Right lung (tissue), 10 donors: Measurements from ENCODE around the gene TMEM50B. TPM values are rescaled to one million over a fixed set of nuclear protein-coding genes. Genes with fewer than 3 reads are reported as not detected.
A peak's percentile ranks its signal among the peaks of the same experiment; 100 is the strongest.
"Not testable (repeated sequence)": the region's sequence is repeated elsewhere in the genome, so short reads cannot be mapped to it uniquely, and the experiment has no call there.

Experiments used
- DNase-seq, 2 donors: peaks; one replicate each; pipeline ENCODE4 v3.0.0-alpha.2; 2013
- long read RNA-seq, 8 donors: transcript quantifications; one replicate each; lab custom pipeline, GENCODE V29; 2026
- polyA plus RNA-seq, 5 donors: library from polyadenylated mRNA; unstranded; fragments of 120-200 nt; gene quantifications; one replicate each; pipeline versions ENCODE4 v1.2.1 to v1.2.3, GENCODE V29; 2013; ENCODE audit warnings: inconsistent platforms in 1 of 5, low replicate concordance in 1 of 5; ENCODE audit not compliant: insufficient read length in 5 of 5, insufficient read depth in 1 of 5

Gene TMEM50B
- polyA plus RNA-seq = 10 to 100 TPM; 52.8 to 96.0 (median 56.1) TPM
- long read RNA-seq, donor 1, transcript TMEM50B-210 (7 exons, 2,375 nt) = major isoform, 39 of 58 reads
- long read RNA-seq, donor 1, partial matches to known transcripts = 10 of 58 reads
- long read RNA-seq, donor 1, other reads (novel, unspliced or antisense) = 0 of 58 reads
- long read RNA-seq, donor 2, transcript TMEM50B-210 (7 exons, 2,375 nt) = major isoform, 18 of 23 reads
- long read RNA-seq, donor 2, partial matches to known transcripts = 0 of 23 reads
- long read RNA-seq, donor 2, other reads (novel, unspliced or antisense) = 0 of 23 reads
- long read RNA-seq, donor 3, transcript TMEM50B-210 (7 exons, 2,375 nt) = major isoform, 29 of 280 reads
- long read RNA-seq, donor 3, partial matches to known transcripts = 205 of 280 reads
- long read RNA-seq, donor 3, other reads (novel, unspliced or antisense) = 42 of 280 reads
- long read RNA-seq, donor 4, transcript TMEM50B-209 (4 exons, 695 nt) = minor isoform, 6 of 33 reads
- long read RNA-seq, donor 4, transcript TMEM50B-210 (7 exons, 2,375 nt) = major isoform, 21 of 33 reads
- long read RNA-seq, donor 4, partial matches to known transcripts = 5 of 33 reads
- long read RNA-seq, donor 4, other reads (novel, unspliced or antisense) = 0 of 33 reads
- long read RNA-seq, donor 5, transcript TMEM50B-210 (7 exons, 2,375 nt) = major isoform, 21 of 33 reads
- long read RNA-seq, donor 5, partial matches to known transcripts = 8 of 33 reads
- long read RNA-seq, donor 5, other reads (novel, unspliced or antisense) = 0 of 33 reads
- long read RNA-seq, donor 6, transcript TMEM50B-209 (4 exons, 695 nt) = minor isoform, 15 of 101 reads
- long read RNA-seq, donor 6, transcript TMEM50B-210 (7 exons, 2,375 nt) = major isoform, 43 of 101 reads
- long read RNA-seq, donor 6, partial matches to known transcripts = 28 of 101 reads
- long read RNA-seq, donor 6, other reads (novel, unspliced or antisense) = 10 of 101 reads
- long read RNA-seq, donor 7, transcript TMEM50B-209 (4 exons, 695 nt) = minor isoform, 6 of 36 reads
- long read RNA-seq, donor 7, transcript TMEM50B-210 (7 exons, 2,375 nt) = major isoform, 21 of 36 reads
- long read RNA-seq, donor 7, partial matches to known transcripts = 9 of 36 reads
- long read RNA-seq, donor 7, other reads (novel, unspliced or antisense) = 0 of 36 reads
- long read RNA-seq, donor 8, transcript TMEM50B-210 (7 exons, 2,375 nt) = major isoform, 10 of 21 reads
- long read RNA-seq, donor 8, partial matches to known transcripts = 7 of 21 reads
- long read RNA-seq, donor 8, other reads (novel, unspliced or antisense) = 0 of 21 reads

DNA sequence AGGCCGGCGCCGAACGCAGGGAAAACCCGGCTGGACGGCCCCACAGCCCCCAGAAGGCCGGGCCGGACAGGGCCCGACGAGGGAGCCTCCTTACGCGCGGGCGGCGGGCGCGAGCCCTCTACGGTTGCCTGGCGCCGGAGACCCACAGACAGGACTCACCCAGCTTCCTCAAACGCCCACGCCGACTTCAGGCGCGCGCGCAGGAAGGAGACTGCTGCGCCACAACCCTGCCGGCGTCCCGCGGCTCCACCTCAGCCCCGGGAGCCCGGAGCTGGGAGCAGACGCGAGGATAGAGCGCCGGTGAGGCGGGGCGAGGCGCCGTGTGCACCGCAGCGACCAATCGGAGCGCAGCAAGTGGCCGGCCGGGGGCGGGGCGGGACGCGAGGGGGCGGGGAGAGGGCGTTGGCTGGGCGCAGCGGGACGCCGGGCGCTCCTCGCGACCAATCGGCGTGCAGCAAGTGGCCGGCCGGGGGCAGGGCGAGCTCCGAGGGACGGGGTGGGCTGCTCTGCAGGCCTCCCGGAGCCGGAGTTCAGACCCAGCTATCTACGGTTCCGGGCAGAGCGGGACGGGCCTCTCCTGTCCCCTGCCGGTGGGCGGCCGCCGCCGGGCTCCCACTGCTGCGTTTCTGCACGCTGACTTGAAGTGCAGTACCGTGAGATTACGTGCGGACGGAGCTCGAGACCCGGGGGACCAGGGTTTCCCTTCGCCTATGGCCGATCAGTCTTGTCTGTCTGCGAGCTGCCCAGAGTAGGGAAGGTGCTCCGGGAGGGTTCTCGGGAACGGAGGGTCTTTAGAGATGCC is at the start of gene TMEM50B:
TSS of gene TMEM50B (minus strand) at position 296 of the 802 bp plus-strand sequence. CDS start 11,089 bp downstream, outside the sequence.
- DNase-seq = peak; percentile 93 to 95

DNA sequence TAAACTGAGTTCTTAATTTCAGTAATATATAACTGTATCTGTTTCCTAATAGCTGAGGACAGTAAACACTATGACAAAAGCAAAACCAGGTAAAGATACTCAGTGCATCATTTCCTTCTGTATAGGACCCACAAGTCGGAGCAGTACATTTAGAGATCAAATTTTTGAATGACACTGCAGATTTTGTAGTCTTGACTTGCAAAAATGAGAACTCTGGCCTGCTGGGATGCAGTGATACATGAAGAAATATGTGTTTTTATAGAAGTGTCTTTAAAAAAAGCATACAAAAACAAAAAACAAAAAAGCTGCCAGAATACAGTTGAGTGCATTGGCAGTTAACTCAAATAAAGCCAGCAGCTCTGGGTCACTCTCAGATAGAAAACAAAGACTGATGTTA is 43.2 kb upstream of the TMEM50B start:
- no peak for DNase-seq

DNA sequence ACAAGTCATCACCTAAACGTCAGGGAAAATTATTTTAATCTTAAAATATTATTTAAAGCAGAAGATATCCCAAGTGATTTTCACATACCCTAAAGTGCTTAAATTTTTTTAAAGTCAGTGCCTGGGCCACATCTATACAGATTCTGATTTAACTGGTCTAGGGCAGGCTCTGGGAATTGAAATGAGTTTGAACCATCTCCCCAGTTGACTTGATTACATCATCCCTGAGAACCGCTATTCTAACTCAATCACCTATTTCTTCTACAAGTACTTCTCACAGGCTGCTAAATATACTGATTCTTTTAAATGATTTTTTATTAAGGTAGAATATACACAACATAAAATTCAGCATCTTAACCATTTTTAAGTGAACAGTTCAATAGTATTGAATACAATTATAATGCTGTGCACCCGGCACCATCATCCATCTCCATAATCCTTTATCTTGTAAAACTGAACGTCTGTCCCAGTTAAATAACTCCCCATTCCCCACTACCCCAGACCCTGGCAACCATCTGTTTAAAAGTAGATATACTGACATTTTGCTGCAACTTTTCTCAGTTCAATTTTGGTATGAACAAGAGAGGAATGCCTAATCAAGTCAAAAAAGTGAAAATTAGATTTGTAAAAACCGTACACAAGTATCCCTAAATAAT is 42.7 kb upstream of the TMEM50B start:
- no peak for DNase-seq

DNA sequence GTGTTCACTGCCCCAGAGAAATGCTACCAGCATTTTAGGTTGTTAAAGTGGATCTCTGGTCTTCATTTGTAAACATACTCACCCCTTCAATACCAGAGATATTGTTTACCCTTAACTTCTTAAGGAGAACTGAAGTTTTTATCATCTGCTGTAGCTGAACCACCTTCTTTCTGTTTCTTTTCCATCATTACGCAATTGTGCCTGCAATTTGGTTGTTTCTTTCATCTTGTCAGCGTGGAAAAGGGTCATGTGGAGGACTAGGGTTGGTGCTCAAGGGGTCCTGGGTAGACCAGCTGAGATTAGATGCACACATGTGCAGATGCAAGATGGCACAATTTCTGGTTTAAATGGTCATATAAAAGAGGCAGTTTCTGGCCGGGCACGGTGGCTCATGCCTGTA is 39.1 kb upstream of the TMEM50B start:
- DNase-seq = no peak

DNA sequence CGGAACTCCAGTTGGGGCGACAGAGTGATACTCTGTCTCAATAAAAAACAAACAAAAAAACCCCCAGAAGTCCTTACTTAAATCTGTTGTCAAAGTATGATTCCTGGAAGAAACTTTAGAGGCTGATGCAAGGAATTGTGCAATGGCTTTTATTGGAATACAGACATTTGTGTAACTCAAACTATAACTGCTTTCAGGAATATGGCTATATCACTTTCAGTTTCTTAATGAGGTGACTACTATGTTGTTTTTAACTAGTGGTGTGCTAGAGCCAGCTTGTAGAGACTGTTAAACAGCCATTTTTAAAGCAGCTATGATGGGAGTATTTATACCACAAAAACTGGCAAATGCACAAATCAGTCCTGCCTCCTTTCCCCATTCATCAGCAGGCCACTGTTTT is 34.5 kb upstream of the TMEM50B start:
- DNase-seq = peak; percentile 42 to 62

DNA sequence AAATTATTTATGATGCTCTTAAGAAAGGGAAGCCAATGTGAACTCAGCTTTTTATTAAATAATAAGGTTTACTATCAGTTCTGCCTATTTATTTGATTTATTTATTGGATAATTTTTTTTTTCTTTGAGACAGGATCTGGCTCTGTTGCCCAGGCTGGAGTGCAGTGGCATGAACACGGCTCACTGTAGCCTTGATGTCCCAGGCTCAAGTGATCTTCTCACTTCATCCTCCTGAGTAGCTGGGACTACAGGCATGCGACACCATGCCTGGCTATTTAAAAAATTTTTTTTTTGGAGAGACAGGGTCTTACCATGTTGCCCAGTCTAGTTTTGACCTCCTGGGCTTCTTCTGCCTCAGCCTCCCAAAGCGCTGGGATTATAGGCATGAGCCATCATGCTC is 32.7 kb upstream of the TMEM50B start:
- no peak for DNase-seq

DNA sequence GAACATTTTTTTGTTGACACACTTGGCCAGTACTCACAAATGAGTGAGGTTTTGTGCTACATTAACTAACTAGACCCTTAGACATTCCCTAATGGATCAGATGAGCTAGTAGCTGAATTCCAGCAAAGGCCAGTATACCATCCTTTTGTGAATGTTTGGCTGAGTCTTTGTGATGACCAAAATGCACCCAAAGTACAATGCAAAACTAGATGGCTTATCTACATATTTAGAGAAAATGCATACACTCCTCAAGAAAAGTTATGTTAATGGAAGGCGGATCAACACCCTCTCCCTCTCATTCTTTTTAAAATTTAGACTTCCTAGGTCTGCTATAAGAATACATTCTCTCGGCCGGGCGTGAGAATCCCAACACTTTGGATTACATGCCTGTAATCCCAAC is 31.9 kb upstream of the TMEM50B start:
- no peak for DNase-seq

DNA sequence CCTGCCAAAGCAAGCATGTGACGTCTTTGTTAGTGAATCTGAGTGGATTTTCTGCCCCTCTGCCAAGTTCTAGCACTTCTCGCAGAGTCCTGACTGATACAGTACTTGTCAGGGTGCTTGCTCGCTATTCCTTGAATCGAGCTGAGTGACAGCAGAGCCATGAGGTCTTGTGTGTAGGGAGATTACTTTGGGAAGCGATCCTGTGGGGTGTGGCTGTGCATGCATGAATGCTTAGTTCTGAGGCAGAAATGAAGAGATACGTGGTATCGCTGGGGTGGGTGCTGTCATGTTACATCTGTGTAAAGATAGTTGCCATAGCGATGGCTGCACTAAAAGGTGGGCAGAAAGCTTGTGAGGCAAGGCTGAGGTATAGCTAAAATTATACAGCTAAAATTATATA is 31.1 kb upstream of the TMEM50B start:
- no peak for DNase-seq

DNA sequence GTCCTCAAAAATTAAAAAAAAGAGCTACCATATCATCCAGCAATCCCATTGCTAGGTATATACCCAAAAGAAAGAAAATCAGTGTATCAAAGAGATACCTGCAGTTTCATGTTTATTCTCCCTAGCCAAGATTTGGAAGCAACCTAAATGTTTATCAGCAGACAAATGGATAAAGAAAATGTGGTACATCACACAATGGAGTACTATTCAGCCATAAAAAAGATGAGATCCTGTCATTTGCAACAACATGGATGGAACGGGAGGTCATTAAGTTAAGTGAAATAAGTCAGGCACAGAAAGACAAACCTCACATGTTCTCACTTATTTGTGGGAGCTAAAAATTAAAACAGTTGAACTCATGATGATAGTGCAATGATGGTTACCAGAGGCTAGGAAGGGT is 27.2 kb upstream of the TMEM50B start:
- DNase-seq = not testable (repeated sequence)

DNA sequence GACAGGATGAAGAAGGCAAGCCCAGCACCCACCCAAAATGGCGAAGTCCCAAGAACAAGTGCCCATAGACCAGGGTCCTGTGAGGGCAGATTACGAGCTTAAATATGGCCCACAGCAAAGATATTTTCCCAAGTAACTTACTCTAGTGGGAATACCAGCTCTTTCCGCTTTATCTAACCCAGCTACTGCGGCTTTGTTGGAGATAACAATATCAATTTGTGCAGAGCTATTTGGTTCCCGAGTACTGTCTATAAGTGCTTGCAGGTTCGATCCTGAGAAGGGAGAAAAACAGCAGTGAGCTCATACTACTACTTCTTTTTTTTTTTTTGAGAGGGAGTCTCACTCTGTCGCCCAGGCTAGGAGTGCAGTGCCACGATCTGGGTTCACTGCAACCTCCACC is 26.1 kb upstream of the TMEM50B start:
- no peak for DNase-seq

DNA sequence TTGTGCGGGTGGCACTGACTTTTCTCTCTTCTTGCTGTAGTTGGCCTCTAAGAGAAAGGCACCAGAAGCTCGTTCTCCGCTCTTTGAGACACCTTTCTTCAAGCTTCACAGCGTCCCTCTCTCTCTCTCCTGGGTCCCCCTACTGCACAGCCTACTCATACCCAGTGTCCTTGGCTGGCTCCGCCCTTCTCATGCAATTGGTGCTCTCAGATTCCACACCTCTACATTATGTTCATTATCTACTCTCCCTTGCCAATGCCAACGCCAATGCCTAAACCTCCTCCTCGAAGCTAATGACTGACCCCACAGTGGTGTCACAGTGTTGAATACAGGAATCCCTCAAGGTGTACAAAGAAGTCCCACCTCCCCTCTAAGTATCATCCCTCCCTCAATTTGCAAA is 16.6 kb upstream of the TMEM50B start:
- DNase-seq = no peak

DNA sequence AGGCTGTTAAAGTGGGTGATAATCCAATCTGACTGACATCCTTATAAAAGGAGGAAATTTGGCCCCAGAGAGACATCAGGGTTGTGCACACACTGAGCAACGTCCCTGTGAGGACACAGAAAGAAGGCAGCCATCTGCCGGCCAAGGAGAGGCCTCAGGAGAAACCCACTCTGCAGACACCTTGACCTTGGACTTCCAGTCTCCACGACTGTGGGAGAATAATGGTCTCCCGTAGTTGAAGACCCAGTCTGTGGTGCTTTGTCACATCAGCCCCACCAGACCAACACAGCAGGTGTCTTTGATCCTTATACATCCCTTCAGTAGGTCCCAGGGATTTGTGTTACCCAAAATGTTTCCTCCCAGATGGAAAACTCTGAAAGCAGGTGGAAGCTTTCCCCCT is 16.0 kb upstream of the TMEM50B start:
- DNase-seq = no peak

DNA sequence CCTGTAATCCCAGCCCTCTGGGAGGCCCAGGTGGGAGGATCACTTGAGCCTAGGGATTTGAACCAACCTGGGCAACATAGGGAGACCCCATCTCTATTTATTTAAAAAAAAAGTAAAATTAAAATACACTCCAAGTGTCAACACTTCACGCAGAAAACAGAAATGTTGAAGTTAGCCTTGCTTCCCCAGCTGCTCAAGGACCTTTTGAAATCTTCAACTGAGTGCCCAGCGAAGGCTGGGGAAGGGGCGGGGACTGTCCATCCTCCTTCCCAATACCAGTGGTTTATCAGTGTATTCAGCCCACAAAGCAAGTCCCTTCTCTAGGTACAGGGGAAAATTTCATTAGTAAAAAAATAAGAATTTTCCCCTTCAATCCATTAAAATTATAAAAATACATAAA is 14.0 kb upstream of the TMEM50B start:
- no peak for DNase-seq

DNA sequence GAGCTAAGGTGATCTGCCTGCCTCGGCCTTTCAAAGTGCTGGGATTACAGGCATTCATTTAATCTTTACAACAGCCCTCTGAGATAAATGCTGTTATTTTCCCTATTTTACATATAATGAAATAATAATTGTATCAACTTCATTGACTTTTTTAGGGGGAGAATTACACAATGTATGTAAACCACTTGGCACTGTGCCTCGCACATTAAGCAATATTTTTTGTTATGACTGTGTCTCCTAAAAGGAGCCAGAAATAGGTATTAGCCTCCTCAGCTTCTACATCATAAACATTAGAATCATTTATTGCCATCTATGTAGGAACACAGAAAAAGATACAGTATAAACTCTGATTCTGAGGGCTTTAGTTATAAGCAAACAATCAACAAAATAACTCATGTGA is 12.8 kb upstream of the TMEM50B start:
- DNase-seq = peak; percentile 28 to 36

DNA sequence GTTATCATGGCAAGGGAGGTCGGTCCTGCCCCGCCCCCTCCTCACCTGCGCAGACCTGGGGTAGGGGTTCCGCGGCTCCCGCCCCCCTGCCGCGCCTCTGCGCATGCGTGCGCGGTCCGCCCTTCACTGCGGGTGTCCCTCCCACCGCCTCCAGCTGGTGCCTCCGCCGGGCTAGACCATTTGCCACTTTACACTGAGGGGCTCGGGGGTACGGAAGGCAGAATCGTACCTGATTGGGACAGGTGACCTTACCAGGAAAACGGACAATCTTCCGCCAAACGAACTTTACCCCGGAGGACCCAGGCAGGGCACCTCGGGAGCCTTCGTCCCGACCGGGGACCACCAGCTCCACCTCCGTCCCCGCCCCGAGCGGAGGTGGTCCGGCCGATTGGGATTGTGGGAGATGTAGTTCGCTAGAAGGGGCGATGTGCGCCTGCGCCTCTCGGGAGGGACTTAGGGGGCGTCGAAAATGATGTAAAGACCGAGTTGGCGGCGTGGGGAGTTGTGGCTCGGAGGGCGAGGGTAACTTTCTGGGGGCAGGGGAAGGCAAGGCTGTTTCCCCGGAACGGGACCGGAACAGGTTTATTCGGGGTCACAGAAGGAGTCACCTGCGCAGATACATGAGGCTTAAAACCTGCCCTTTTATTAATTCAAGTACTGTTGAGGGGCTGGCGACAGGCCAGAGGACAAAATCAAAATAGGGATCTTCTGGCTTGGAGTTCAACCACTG is 11.8 kb upstream of the TMEM50B start, which contains the start of gene DNAJC28:
TSS of gene DNAJC28 (minus strand) at position 344 of the 730 bp plus-strand sequence. CDS start 2,323 bp downstream, outside the sequence.
- DNase-seq = peak; percentile 95 to 96

DNA sequence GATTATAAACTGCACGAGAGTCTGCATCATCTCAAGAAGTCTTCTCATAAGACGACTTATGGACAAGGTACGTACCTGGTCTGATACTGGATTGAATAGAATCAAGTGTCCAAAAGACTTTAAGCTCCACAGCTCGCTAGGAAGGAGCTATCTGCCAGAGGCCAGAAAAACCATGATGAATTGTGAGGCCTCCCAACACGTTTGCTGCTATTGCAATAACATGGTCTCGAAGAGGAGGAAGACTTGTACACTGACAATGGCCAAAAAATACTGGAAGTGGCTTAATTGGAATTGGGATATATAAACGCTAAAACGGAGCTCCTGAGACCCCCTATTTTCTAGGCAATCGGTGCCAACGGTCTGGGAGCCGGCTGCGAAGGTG is 11.2 kb upstream of the TMEM50B start:
- DNase-seq = no peak

DNA sequence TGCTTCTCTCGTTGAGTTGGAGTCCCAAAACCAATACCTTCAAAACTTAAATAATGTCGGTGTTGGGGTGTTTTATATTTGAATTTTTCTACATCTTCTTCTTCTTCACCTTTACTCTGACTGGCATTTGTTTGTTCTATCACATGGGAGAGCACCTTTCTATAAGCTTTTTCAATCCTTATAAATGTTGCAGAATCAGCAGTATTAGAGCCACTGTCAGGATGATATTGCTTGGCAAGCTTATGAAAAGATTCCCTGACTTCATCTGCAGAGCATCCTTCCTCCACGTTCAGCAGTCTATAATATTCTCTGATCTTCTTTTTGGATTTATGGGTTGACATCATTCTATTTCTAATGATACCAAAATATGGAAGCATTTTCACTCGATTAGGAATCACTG is 9.2 kb upstream of the TMEM50B start:
- no peak for DNase-seq

DNA sequence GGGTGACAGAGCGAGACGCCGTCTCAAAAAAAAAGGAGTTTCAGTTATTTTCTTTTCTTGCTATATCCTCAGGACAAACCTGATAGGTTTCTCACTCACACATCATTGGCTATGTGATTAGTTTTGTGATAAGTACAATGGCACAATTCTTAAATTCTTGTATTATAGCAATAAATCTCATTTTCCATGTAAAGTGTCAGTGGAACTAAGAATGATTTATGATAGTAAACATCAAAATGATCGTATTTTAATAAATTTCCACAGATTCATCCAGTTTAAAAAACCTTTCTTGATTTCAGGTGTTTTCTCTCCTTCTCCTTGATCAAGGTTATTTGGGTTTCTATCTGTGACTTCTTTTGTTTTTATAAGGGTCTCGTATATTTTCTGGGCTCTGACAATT is 8.2 kb upstream of the TMEM50B start:
- DNase-seq = no peak

DNA sequence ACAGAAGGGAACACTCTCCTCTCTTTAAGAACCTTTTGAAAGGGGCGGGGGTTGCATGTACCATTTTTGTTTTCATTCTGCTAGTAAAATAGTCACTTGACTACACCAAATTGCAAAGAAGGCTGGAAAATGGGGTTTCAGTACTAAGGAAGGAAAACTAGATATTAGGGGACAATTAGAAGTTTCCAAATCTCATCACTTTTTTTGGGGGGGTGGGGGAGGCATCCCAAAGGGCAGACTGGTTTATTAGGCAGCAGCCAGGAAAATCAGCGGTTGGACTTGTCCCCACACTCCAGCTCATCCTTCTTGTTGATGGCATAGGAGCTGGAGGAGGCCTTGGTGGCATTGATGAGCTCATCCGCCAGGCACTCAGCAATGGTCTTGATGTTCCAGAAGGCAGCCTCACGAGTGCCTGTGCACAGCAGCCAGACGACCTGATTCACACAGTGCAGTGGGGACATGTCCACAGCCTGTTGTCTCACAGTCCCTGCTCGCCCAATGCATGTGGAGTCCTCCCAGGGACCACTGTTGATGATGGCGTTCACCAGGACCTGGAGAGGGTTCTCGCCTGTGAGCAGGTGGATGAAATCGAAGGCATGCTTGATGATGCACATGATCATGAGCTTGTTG is 1.7 kb upstream of the TMEM50B start:
- DNase-seq = no peak
